Activated CD4-positive, alpha-beta memory T cell treated with anti-CD3 and anti-CD28 coated beads for 36 hours (primary cell): ENCODE results near the gene SLC15A5. TPM values are rescaled to one million over a fixed set of nuclear protein-coding genes. Genes with fewer than 3 reads are reported as not detected.

Source experiments
- CTCF ChIA-PET: fragments of 350-600 bp; sonication (Branson Sonifier 250); formaldehyde crosslinking; loops from one replicate; lab custom pipeline; 2021; ENCODE audit warnings: antibody characterized with exemption, inconsistent platforms; lab: Charles Lee
- POLR2A ChIA-PET: fragments of 350-600 bp; sonication (Branson Sonifier 250); formaldehyde crosslinking; loops from one replicate; lab custom pipeline; 2021; ENCODE audit warnings: antibody characterized with exemption; lab: Charles Lee
- DNase-seq: peaks from one replicate; pipeline ENCODE4 v3.0.0-alpha.2; 2020
- H3K27ac Mint-ChIP-seq: one replicate; pipeline ENCODE4 v1.8.0; 2021; ENCODE audit warnings: mixed read lengths
- H3K27me3 Mint-ChIP-seq: one replicate; pipeline ENCODE4 v1.8.0; 2021; ENCODE audit warnings: mixed read lengths
- H3K36me3 Mint-ChIP-seq: one replicate; pipeline ENCODE4 v1.8.0; 2021; ENCODE audit warnings: mixed read lengths
- H3K4me1 Mint-ChIP-seq: one replicate; pipeline ENCODE4 v1.8.0; 2021; ENCODE audit warnings: low read depth, mixed read lengths
- H3K4me3 Mint-ChIP-seq: one replicate; pipeline ENCODE4 v1.8.0; 2021; ENCODE audit warnings: mild to moderate bottlenecking, mixed read lengths
- H3K9me3 Mint-ChIP-seq: one replicate; pipeline ENCODE4 v1.8.0; 2021; ENCODE audit warnings: mixed read lengths
- intact Hi-C: fragments of 100-400 bp; cut with micrococcal nuclease; formaldehyde crosslinking; loops from one replicate; pipeline ENCODE4 v1.15.1; 2023
- total RNA-seq, 2 experiments: library from RNA; stranded (reverse); gene quantifications; one replicate each; pipeline ENCODE4 v1.2.3, GENCODE V29; 2021

The SLC15A5 gene, protein sequence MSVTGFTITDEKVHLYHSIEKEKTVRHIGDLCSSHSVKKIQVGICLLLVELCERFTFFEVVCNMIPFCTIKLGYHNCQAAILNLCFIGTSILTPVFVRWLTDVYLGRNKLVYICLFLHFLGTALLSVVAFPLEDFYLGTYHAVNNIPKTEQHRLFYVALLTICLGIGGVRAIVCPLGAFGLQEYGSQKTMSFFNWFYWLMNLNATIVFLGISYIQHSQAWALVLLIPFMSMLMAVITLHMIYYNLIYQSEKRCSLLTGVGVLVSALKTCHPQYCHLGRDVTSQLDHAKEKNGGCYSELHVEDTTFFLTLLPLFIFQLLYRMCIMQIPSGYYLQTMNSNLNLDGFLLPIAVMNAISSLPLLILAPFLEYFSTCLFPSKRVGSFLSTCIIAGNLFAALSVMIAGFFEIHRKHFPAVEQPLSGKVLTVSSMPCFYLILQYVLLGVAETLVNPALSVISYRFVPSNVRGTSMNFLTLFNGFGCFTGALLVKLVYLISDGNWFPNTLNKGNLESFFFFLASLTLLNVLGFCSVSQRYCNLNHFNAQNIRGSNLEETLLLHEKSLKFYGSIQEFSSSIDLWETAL
- not detected for total RNA-seq

DNA sequence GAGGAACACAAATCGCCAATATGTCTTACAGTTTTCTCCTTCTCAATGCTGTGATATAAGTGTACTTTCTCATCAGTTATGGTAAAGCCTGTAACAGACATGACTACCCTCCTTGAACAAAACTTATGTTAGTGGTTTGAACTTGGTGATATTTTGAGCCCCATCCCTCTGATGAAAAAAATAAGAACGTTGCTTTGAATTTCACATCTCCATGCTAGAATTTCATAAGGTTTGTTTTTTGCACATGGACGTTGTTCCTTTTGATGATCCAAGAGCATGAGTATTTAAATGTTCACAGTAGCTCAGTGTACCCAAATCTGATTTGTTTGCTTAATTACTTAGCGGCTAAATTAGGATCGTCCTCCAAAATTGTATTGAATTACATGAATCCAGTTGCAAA, at the start of gene SLC15A5:
Gene SLC15A5, minus strand, starts transcription at position 101 of the 400 bp plus-strand sequence. Its CDS starts 0 bp downstream, at position 101.
- Mint-ChIP-seq H3K9me3 (no peaks in the 10 kb centered on the region), H3K27ac (no peak within 1 kb of the TSS), H3K36me3 (no peaks in the 10 kb centered on the region), H3K4me1 (no peaks in the 10 kb centered on the region), H3K4me3 (no peak within 1 kb of the TSS), H3K27me3 (no peaks in the 10 kb centered on the region)
- DNase-seq, result no peak
- ChIA-PET CTCF (no interaction called here), POLR2A (no interaction called here)
- intact Hi-C loops, result no loop called here

GRCh38 chr12:16325426-16325825, 47.9 kb upstream of the SLC15A5 start:
- POLR2A ChIA-PET, result no interaction called here
- H3K4me3 Mint-ChIP-seq, result no peak overlapping the region
- H3K27me3 Mint-ChIP-seq, result no peaks in the 10 kb centered on the region
- H3K9me3 Mint-ChIP-seq, result peaks cover 24% of the 10 kb centered on the region
- CTCF ChIA-PET, result no interaction called here
- no peaks in the 10 kb centered on the region for H3K36me3 Mint-ChIP-seq
- intact Hi-C loops, result no loop called here
- no peaks in the 10 kb centered on the region for H3K4me1 Mint-ChIP-seq
- DNase-seq, result no peak
- no peak overlapping the region for H3K27ac Mint-ChIP-seq

DNA sequence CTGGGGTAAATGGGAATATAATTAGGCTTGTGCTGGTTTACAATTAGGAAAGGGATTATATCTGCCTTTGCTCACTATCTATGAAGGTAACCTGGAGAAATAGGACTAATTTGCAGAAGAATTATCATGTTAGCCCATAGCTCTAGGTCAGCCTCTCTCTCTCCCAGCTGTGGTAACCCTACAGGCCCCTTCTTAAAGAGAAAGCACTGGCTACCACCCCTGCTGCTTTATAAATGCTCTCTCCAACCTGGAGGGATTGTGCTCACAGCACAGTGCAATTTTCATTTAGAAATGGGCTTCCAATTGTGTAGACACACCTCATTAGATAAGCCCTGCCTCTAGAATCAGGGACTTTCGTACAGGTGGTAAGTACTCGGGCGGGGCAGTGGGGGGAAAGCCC, 47.3 kb upstream of the SLC15A5 start:
- intact Hi-C loops, result no loop called here
- DNase-seq, result no peak
- Mint-ChIP-seq H3K4me3 (no peak overlapping the region), H3K4me1 (no peaks in the 10 kb centered on the region), H3K36me3 (no peaks in the 10 kb centered on the region), H3K9me3 (peaks cover 24% of the 10 kb centered on the region), H3K27ac (no peak overlapping the region), H3K27me3 (no peaks in the 10 kb centered on the region)
- CTCF ChIA-PET, result no interaction called here
- POLR2A ChIA-PET, result no interaction called here

DNA sequence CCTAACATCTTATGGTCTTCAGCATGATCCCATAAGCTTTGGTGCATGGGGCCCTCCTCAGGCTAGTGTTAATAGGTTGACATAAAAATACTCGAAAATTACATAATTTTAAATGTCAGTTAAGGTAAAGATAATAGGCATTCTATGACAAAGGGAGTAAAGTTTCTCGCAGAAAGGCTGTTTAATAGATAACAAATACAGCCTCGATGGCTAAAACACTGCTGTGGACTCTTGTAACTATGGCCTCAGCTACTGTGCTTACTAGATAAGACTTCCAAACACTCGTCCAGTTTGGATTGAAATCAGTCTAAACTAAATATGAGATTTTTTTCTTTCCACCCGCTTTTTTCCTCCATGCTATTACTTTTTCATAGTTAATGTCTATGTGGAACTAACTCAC, 46.8 kb upstream of the SLC15A5 start:
- ChIA-PET POLR2A (no interaction called here), CTCF (no interaction called here)
- intact Hi-C loops, result no loop called here
- no peak for DNase-seq
- Mint-ChIP-seq H3K36me3 (no peaks in the 10 kb centered on the region), H3K27me3 (no peaks in the 10 kb centered on the region), H3K9me3 (peaks cover 24% of the 10 kb centered on the region), H3K4me1 (no peaks in the 10 kb centered on the region), H3K4me3 (no peak overlapping the region), H3K27ac (no peak overlapping the region)

DNA sequence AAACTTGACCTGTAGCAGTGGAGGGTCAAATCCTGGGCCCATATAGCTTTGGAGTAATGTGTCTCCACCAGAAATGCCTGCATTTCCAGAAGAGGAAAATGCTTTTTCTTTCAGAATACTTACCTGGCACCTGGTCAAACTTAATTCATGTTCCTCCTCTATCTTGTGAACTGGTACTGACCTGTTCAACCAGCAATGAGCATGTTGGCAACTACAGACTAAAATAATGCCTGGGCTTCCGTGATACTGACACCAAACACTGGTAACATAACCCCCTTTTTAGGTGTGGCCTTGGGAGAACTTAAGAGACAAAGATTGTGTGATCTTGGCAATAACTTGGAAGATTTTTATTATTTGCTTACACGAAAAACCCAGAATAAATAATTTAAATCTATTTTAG, 46.2 kb upstream of the SLC15A5 start:
- POLR2A ChIA-PET, result no interaction called here
- Mint-ChIP-seq H3K4me3 (no peak overlapping the region), H3K36me3 (no peaks in the 10 kb centered on the region), H3K27me3 (no peaks in the 10 kb centered on the region), H3K27ac (no peak overlapping the region), H3K4me1 (no peaks in the 10 kb centered on the region), H3K9me3 (peaks cover 24% of the 10 kb centered on the region)
- no peak for DNase-seq
- intact Hi-C loops, result no loop called here
- CTCF ChIA-PET, result no interaction called here

- Mint-ChIP-seq H3K27ac (no peak overlapping the region), H3K9me3 (peaks cover 18% of the 10 kb centered on the region), H3K4me1 (no peaks in the 10 kb centered on the region), H3K36me3 (no peaks in the 10 kb centered on the region), H3K4me3 (no peak overlapping the region), H3K27me3 (no peaks in the 10 kb centered on the region)
- CTCF ChIA-PET, result no interaction called here
- no peak for DNase-seq
- intact Hi-C loops, result no loop called here
- POLR2A ChIA-PET, result no interaction called here
Observed at GRCh38 chr12:16323010-16323409, 45.5 kb upstream of the SLC15A5 start.

- Mint-ChIP-seq H3K36me3 (no peaks in the 10 kb centered on the region), H3K9me3 (peaks cover 22% of the 10 kb centered on the region), H3K4me1 (no peaks in the 10 kb centered on the region), H3K27ac (no peak overlapping the region), H3K27me3 (no peaks in the 10 kb centered on the region), H3K4me3 (no peak overlapping the region)
- intact Hi-C loops, result no loop called here
- ChIA-PET CTCF (no interaction called here), POLR2A (no interaction called here)
- no peak for DNase-seq
Observed at GRCh38 chr12:16310934-16311333, 33.4 kb upstream of the SLC15A5 start.

DNA sequence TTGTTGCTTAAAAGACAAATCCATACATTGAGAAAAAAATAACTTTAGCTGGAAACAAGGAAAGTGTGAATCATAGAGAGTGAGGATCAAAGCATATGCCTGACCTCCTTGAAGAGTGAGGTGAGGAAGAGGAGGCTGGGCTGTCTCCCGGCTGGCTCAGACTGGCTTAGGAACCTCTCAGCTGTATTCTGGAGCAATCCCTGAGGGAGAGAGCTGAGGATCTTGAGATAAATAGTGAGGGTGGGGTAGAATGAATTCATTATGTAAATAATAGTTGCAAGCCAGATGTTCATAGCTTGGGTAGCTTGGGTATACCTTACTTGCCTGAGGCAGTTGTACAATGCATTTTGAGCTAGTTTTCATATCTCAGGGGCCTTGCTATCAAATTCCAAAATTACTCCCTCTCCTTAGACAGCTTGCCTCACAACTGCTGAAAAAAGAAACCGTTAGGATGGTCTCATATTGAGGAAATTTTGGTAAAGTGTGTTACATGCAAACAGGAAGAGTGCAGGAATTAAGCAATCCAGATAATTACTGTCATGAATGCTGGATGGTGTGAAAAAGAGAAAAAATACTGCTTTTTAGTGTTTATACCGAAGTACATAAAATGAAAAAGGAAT, 30.5 kb upstream of the SLC15A5 start:
- Mint-ChIP-seq H3K4me1 (no peaks in the 10 kb centered on the region), H3K9me3 (peaks cover 22% of the 10 kb centered on the region), H3K36me3 (no peaks in the 10 kb centered on the region), H3K27me3 (no peaks in the 10 kb centered on the region), H3K27ac (no peak overlapping the region), H3K4me3 (no peak overlapping the region)
- intact Hi-C loops, result no loop called here
- no peak for DNase-seq
- CTCF ChIA-PET, result no interaction called here
- POLR2A ChIA-PET, result no interaction called here

- CTCF ChIA-PET, result no interaction called here
Observed at GRCh38 chr12:16303939-16304338, 26.5 kb upstream of the SLC15A5 start.

GRCh38 chr12:16300736-16301135, 23.3 kb upstream of the SLC15A5 start:
- POLR2A ChIA-PET, result no interaction called here
- CTCF ChIA-PET, result no interaction called here
- no peaks in the 10 kb centered on the region for H3K36me3 Mint-ChIP-seq
- H3K9me3 Mint-ChIP-seq, result peaks cover 5% of the 10 kb centered on the region
- DNase-seq, result no peak
- no peak overlapping the region for H3K4me3 Mint-ChIP-seq
- intact Hi-C loops, result no loop called here
- no peak overlapping the region for H3K27ac Mint-ChIP-seq
- no peaks in the 10 kb centered on the region for H3K27me3 Mint-ChIP-seq
- no peaks in the 10 kb centered on the region for H3K4me1 Mint-ChIP-seq

More at GRCh38 chr12:16303939-16304338, 26.5 kb upstream of the SLC15A5 start:
- Mint-ChIP-seq H3K4me1 (no peaks in the 10 kb centered on the region), H3K27me3 (no peaks in the 10 kb centered on the region), H3K4me3 (no peak overlapping the region), H3K27ac (no peak overlapping the region), H3K36me3 (no peaks in the 10 kb centered on the region), H3K9me3 (peaks cover 6% of the 10 kb centered on the region)
- DNase-seq, result no peak
- POLR2A ChIA-PET, result no interaction called here
- intact Hi-C loops, result no loop called here

DNA sequence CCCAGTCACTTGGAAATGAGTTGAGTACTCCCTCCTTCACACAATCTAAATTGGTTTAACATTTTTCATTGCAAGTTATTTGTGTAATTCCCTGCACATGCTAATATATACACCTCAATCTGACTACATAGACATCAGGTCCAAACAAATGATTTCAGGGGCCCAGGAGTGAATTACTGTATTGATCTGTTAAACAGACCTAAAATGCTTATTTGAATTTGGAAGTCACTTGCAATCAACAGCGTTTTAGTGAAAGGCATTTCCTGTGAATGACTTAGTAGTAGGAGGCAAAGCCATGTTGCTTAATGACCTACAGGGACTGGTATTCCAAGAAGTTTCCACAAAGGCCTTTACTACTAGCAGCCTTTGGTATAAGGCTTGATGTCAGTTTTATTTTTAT, 22.6 kb upstream of the SLC15A5 start:
- ChIA-PET POLR2A (no interaction called here), CTCF (no interaction called here)
- H3K27me3 Mint-ChIP-seq, result no peaks in the 10 kb centered on the region
- H3K4me3 Mint-ChIP-seq, result no peak overlapping the region
- no peak overlapping the region for H3K27ac Mint-ChIP-seq
- peaks cover 2% of the 10 kb centered on the region for H3K9me3 Mint-ChIP-seq
- no peak for DNase-seq
- no peaks in the 10 kb centered on the region for H3K36me3 Mint-ChIP-seq
- H3K4me1 Mint-ChIP-seq, result no peaks in the 10 kb centered on the region
- intact Hi-C loops, result no loop called here

DNA sequence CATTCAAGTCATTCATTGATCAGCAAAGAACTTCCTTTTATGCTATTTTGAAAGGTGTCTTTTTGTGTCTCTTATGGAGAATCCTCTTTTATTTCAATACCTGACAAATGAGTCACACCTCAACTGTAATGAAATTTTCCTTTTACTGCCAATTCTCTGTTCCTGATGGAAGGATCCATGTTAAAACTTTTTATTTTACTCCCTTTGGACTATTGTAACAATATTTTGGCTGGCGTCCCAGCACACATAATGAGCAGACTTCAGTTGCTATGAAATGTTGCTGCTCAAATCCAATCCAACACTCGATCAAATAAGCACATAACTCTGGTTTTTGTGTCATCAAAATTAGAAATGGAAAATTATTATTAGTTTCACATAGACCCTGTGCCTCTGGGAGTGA, 21.9 kb upstream of the SLC15A5 start:
- H3K36me3 Mint-ChIP-seq, result no peaks in the 10 kb centered on the region
- no peak overlapping the region for H3K4me3 Mint-ChIP-seq
- POLR2A ChIA-PET, result no interaction called here
- peaks cover 2% of the 10 kb centered on the region for H3K9me3 Mint-ChIP-seq
- intact Hi-C loops, result no loop called here
- no peaks in the 10 kb centered on the region for H3K27me3 Mint-ChIP-seq
- no peaks in the 10 kb centered on the region for H3K4me1 Mint-ChIP-seq
- no peak for DNase-seq
- no peak overlapping the region for H3K27ac Mint-ChIP-seq
- CTCF ChIA-PET, result no interaction called here
